Liver (tissue), 9 donors: ENCODE measurements around the gene CAPN10. TPM values are rescaled to one million over a fixed set of nuclear protein-coding genes. Genes with fewer than 3 reads are reported as not detected.

Experiments used
- DNase-seq: peaks from one replicate; pipeline ENCODE4 v3.0.0-alpha.2; 2017; ENCODE audit warnings: low spot score
- H3K27ac ChIP-seq, 2 donors: one replicate each; pipeline ENCODE4 v1.7.0; 2013; ENCODE audit warnings: inconsistent platforms in 2 of 2, low read length in 2 of 2, control low read depth in 1 of 2, low read depth in 1 of 2, mild to moderate bottlenecking in 1 of 2
- H3K27me3 ChIP-seq, 4 donors: one replicate each; pipeline versions ENCODE4 v1.6.1 to v1.7.0; 2013; ENCODE audit warnings: low read length in 3 of 4, inconsistent platforms in 1 of 4, mild to moderate bottlenecking in 1 of 4, moderate library complexity in 1 of 4; ENCODE audit not compliant: control insufficient read depth in 4 of 4, insufficient read depth in 4 of 4
- H3K36me3 ChIP-seq, 4 donors: one replicate each; pipeline versions ENCODE4 v1.6.1 to v1.7.0; 2013; ENCODE audit warnings: low read length in 3 of 4, mild to moderate bottlenecking in 3 of 4, low read depth in 1 of 4, moderate library complexity in 1 of 4; ENCODE audit not compliant: control insufficient read depth in 4 of 4, insufficient read depth in 3 of 4
- H3K4me1 ChIP-seq, 4 donors: one replicate each; pipeline versions ENCODE4 v1.6.1 to v1.7.0; 2013; ENCODE audit warnings: low read length in 3 of 4, mild to moderate bottlenecking in 3 of 4, moderate library complexity in 1 of 4; ENCODE audit not compliant: control insufficient read depth in 4 of 4, insufficient read depth in 4 of 4
- H3K4me3 ChIP-seq, 3 donors: one replicate each; pipeline versions ENCODE4 v1.6.1 to v1.7.0; 2013; ENCODE audit warnings: low read length in 3 of 3, control low read depth in 1 of 3, low read depth in 1 of 3, mild to moderate bottlenecking in 1 of 3
- H3K9ac ChIP-seq, 2 donors: one replicate each; pipeline ENCODE4 v1.7.0; 2013; ENCODE audit warnings: low read length in 2 of 2, mild to moderate bottlenecking in 2 of 2, moderate library complexity in 2 of 2, control low read depth in 1 of 2, low read depth in 1 of 2
- H3K9me3 ChIP-seq, 4 donors: one replicate each; pipeline versions ENCODE4 v1.6.1 to v1.7.0; 2013; ENCODE audit warnings: low read length in 3 of 4; ENCODE audit not compliant: control insufficient read depth in 4 of 4
- CTCF ChIP-seq: fragments of 150-350 bp; IDR thresholded peaks from 2 replicates; pipeline ENCODE4 v1.5.1; 2017; ENCODE audit warnings: improper control_type of control experiment, low read depth, low read length; ENCODE audit not compliant: missing input control
- FOXA1 ChIP-seq: IDR thresholded peaks from 2 replicates; pipeline ENCODE4 v1.6.1; 2016; ENCODE audit warnings: antibody characterized with exemption
- FOXA2 ChIP-seq: IDR thresholded peaks from 2 replicates; pipeline ENCODE4 v1.6.1; 2016; ENCODE audit warnings: antibody characterized with exemption
- GABPA ChIP-seq, 2 donors: IDR thresholded peaks in 1 of 2; conservative IDR thresholded peaks in 1 of 2; 2 replicates each; pipeline ENCODE4 v1.6.1; 2016; ENCODE audit warnings: antibody characterized with exemption in 2 of 2, mild to moderate bottlenecking in 1 of 2, moderate library complexity in 1 of 2
- HNF4A ChIP-seq, 2 donors: conservative IDR thresholded peaks; 2 replicates each; pipeline ENCODE4 v1.6.1; 2016; ENCODE audit warnings: antibody characterized with exemption in 2 of 2, mild to moderate bottlenecking in 2 of 2
- HNF4G ChIP-seq: IDR thresholded peaks from 2 replicates; pipeline ENCODE4 v1.6.1; 2016; ENCODE audit warnings: antibody characterized with exemption
- JUND ChIP-seq, 2 donors: IDR thresholded peaks; 2 replicates each; pipeline ENCODE4 v1.6.1; 2016; ENCODE audit warnings: antibody characterized with exemption in 2 of 2
- MAX ChIP-seq: IDR thresholded peaks from 2 replicates; pipeline ENCODE4 v1.6.1; 2016; ENCODE audit warnings: antibody characterized with exemption
- NR2F2 ChIP-seq: IDR thresholded peaks from 2 replicates; pipeline ENCODE4 v1.6.1; 2016; ENCODE audit warnings: antibody characterized with exemption
- RAD21 ChIP-seq, 2 donors: IDR thresholded peaks; 2 replicates each; pipeline ENCODE4 v1.6.1; 2016; ENCODE audit warnings: antibody characterized with exemption in 2 of 2, mild to moderate bottlenecking in 2 of 2
- REST ChIP-seq: IDR thresholded peaks from 2 replicates; pipeline ENCODE4 v1.6.1; 2016; ENCODE audit warnings: antibody characterized with exemption, mild to moderate bottlenecking
- RXRA ChIP-seq, 2 donors: IDR thresholded peaks; 2 replicates each; pipeline ENCODE4 v1.6.1; 2017 to 2018; ENCODE audit warnings: antibody characterized with exemption in 2 of 2, mild to moderate bottlenecking in 1 of 2
- SP1 ChIP-seq: IDR thresholded peaks from 2 replicates; pipeline ENCODE4 v1.6.1; 2018; ENCODE audit warnings: antibody characterized with exemption, mild to moderate bottlenecking
- YY1 ChIP-seq: IDR thresholded peaks from 2 replicates; pipeline ENCODE4 v1.6.1; 2016; ENCODE audit warnings: antibody characterized with exemption, mild to moderate bottlenecking
- ZBTB33 ChIP-seq: IDR thresholded peaks from 2 replicates; pipeline ENCODE4 v1.6.1; 2016; ENCODE audit warnings: antibody characterized with exemption
- WGBS: extraction: QIAGEN DNeasy Blood & Tissue Kit; methylation state at CpG from one replicate; pipeline ENCODE4 v1.1.7; 2013; 5-methylcytosine and 5-hydroxymethylcytosine counted together
- polyA plus RNA-seq, 2 donors: library from polyadenylated mRNA; stranded (reverse) in 1 of 2; unstranded in 1 of 2; fragments of 200-250 nt in 1 of 2; fragments of >200 nt in 1 of 2; fragmentation: Nextera tagmentation in 1 of 2; extraction: Ambion mirVana in 1 of 2; gene quantifications; one replicate each; pipeline versions ENCODE4 v1.2.1 to v1.2.3, GENCODE V29; 2013 to 2015
- total RNA-seq, 2 donors: library from RNA; depleted of rRNA; stranded (reverse); fragments of >200 nt; gene quantifications; one replicate each; pipeline ENCODE4 v1.2.3, GENCODE V29; 2014
- TF ChIP-seq, protein P1 (sequence below): IDR thresholded peaks from 2 replicates; pipeline ENCODE4 v1.6.1; 2016; ENCODE audit warnings: antibody characterized with exemption
- donor health status: healthy.
- donor health status: healthy.
- donor health status: healthy.
- donor health status: healthy.
- donor health status: healthy.

Gene CAPN10
- total and polyA plus RNA-seq, 4 donors: 4.8 to 11.3 (median 6.5) TPM

DNA sequence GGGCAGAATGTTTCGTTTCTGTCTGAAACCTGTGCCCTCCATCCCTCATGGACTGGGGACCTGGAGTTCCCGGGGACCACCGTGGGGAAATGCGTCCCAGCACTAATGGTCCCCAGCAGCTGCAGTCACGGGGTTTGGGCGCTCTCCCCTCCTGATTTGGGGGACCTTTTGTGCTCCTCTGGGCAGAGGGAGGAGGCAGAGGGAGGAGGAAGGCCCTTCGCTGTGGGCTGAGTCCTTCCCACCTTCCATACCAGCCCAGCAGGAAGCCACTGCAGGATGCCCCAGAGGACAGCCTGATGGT lies 41.9 kb downstream of the CAPN10 start:
- H3K36me3 ChIP-seq: no peaks in the 10 kb centered on the region
- WGBS: 88% methylated on average over 7 of the region's 7 CpGs
- no peak for DNase-seq
- peaks cover 0 to 2% (median 0%) of the 10 kb centered on the region in 4 donors for H3K4me1 ChIP-seq
- no peak overlapping the region for H3K9ac ChIP-seq
- H3K27ac ChIP-seq: no peak overlapping the region
- TF ChIP-seq ZBTB33 (no peak), RAD21 (IDR thresholded peaks at IDR 0.05) (no peak), SP1 (no peak), JUND (IDR thresholded peaks at IDR 0.05) (no peak), YY1 (no peak), RXRA (IDR thresholded peaks at IDR 0.05) (no peak), GABPA (IDR thresholded peaks at IDR 0.05 in 1 of 2, conservative IDR thresholded peaks at IDR 0.05 in 1 of 2) (no peak), HNF4G (no peak), FOXA1 (no peak), NR2F2 (no peak), REST (no peak), HNF4A (conservative IDR thresholded peaks at IDR 0.05) (no peak), CTCF (no peak), MAX (no peak), FOXA2 (no peak)
- TF ChIP-seq, protein P1, sequence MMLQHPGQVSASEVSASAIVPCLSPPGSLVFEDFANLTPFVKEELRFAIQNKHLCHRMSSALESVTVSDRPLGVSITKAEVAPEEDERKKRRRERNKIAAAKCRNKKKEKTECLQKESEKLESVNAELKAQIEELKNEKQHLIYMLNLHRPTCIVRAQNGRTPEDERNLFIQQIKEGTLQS: no peak
- H3K4me3 ChIP-seq: no peak overlapping the region
- no peaks in the 10 kb centered on the region for H3K27me3 ChIP-seq
- H3K9me3 ChIP-seq: no peaks in the 10 kb centered on the region
